HEK293 (cell line): Measurements from ENCODE around the gene UST.

Source experiments
- CTCF ChIA-PET: fragments of 350-600 bp; formaldehyde crosslinking; extraction: SDS; loops from one replicate; lab custom pipeline; 2021; ENCODE audit warnings: antibody characterized with exemption; lab: Yijun Ruan, JAX
- POLR2A ChIA-PET: fragments of 300-600 bp; formaldehyde crosslinking; extraction: SDS; loops from one replicate; lab custom pipeline; 2020; ENCODE audit warnings: antibody characterized with exemption, inconsistent platforms; lab: Yijun Ruan, JAX
- H3K27ac ChIP-seq: fragments of 200-500 bp; sonication (Bioruptor generic); 2 replicates; pipeline ENCODE4 v1.5.1; 2014; ENCODE audit warnings: low read depth, low read length, control low read depth, inconsistent platforms; ENCODE audit errors: extremely low read depth
- H3K36me3 ChIP-seq, 2 experiments: fragments of 200-500 bp in 1 of 2; sonication (Bioruptor generic) in 1 of 2; 1 replicate in 1 of 2; 2 replicates in 1 of 2; pipeline ENCODE4 v1.5.1; 2014 to 2017; ENCODE audit warnings: inconsistent platforms in 2 of 2, low read length in 2 of 2; ENCODE audit not compliant: control insufficient read depth in 2 of 2, insufficient read depth in 1 of 2
- H3K4me1 ChIP-seq: fragments of 200-500 bp; sonication (Bioruptor generic); 2 replicates; pipeline ENCODE4 v1.5.1; 2014; ENCODE audit warnings: mild to moderate bottlenecking, low read length, inconsistent platforms; ENCODE audit not compliant: control insufficient read depth, insufficient read depth
- H3K4me3 ChIP-seq: 2 replicates; pipeline ENCODE4 v1.5.1; 2011; ENCODE audit warnings: low read depth, mild to moderate bottlenecking, control low read depth, low read length, moderate library complexity
- H3K9me3 ChIP-seq: fragments of 200-500 bp; sonication (Bioruptor generic); 2 replicates; pipeline ENCODE4 v1.5.1; 2014; ENCODE audit warnings: low read depth, low read length, inconsistent platforms; ENCODE audit not compliant: control insufficient read depth, insufficient read depth
- HIC1 ChIP-seq: fragments of 450-650 bp; formaldehyde crosslinking; IDR thresholded peaks from 2 replicates; pipeline ENCODE4 v1.5.1; 2016; ENCODE audit warnings: missing biosample characterization, missing genetic modification characterization
- PRDM10 ChIP-seq: fragments of 450-650 bp; formaldehyde crosslinking; IDR thresholded peaks from 2 replicates; pipeline ENCODE4 v1.5.1; 2016; ENCODE audit warnings: missing biosample characterization, missing genetic modification characterization
- SCRT1 ChIP-seq: fragments of 450-650 bp; formaldehyde crosslinking; IDR thresholded peaks from 2 replicates; pipeline ENCODE4 v1.5.1; 2016; ENCODE audit warnings: missing biosample characterization, missing genetic modification characterization, borderline replicate concordance
- SCRT2 ChIP-seq: fragments of 450-650 bp; formaldehyde crosslinking; IDR thresholded peaks from 2 replicates; pipeline ENCODE4 v1.5.1; 2016; ENCODE audit warnings: missing biosample characterization, missing genetic modification characterization
- TCF7L2 ChIP-seq: IDR thresholded peaks from 2 replicates; pipeline ENCODE4 v1.6.1; 2011; ENCODE audit warnings: low read depth, mild to moderate bottlenecking, inconsistent platforms, low read length, moderate library complexity, borderline replicate concordance
- TRIM28 ChIP-seq: IDR thresholded peaks from 2 replicates; pipeline ENCODE4 v1.6.1; 2011; ENCODE audit warnings: low read length, control low read depth, borderline replicate concordance
- WT1 ChIP-seq: fragments of 450-650 bp; formaldehyde crosslinking; IDR thresholded peaks from 2 replicates; pipeline ENCODE4 v1.5.1; 2016; ENCODE audit warnings: missing biosample characterization, missing genetic modification characterization
- ZBTB17 ChIP-seq: fragments of 450-650 bp; formaldehyde crosslinking; IDR thresholded peaks from 2 replicates; pipeline ENCODE4 v1.5.1; 2016; ENCODE audit warnings: missing biosample characterization, missing genetic modification characterization
- ZBTB20 ChIP-seq: fragments of 450-650 bp; formaldehyde crosslinking; IDR thresholded peaks from 2 replicates; pipeline ENCODE4 v1.5.1; 2016; ENCODE audit warnings: missing biosample characterization, missing genetic modification characterization
- ZBTB26 ChIP-seq: fragments of 450-650 bp; formaldehyde crosslinking; optimal IDR thresholded peaks from 2 replicates; pipeline ENCODE3; 2016; ENCODE audit warnings: missing biosample characterization, mild to moderate bottlenecking, missing genetic modification characterization
- ZFHX2 ChIP-seq: fragments of 450-650 bp; formaldehyde crosslinking; conservative IDR thresholded peaks from 2 replicates; pipeline ENCODE4 v1.5.1; 2016; ENCODE audit warnings: missing biosample characterization, missing genetic modification characterization
- ZNF426 ChIP-seq: fragments of 450-650 bp; formaldehyde crosslinking; IDR thresholded peaks from 2 replicates; pipeline ENCODE4 v1.5.1; 2017; ENCODE audit warnings: missing biosample characterization, missing genetic modification characterization, mild to moderate bottlenecking, inconsistent platforms, moderate library complexity
- ZNF558 ChIP-seq: fragments of 450-650 bp; formaldehyde crosslinking; IDR thresholded peaks from 2 replicates; pipeline ENCODE4 v1.5.1; 2016; ENCODE audit warnings: missing biosample characterization, missing genetic modification characterization
- ZNF623 ChIP-seq: fragments of 450-650 bp; formaldehyde crosslinking; IDR thresholded peaks from 2 replicates; pipeline ENCODE4 v1.5.1; 2016; ENCODE audit warnings: missing biosample characterization, missing genetic modification characterization

UST gene

GRCh38 chr6:149059557-149059956, 312.7 kb downstream of the UST start:
- no peak overlapping the region for H3K27ac ChIP-seq
- no peaks in the 10 kb centered on the region for H3K9me3 ChIP-seq
- CTCF ChIA-PET, result interaction anchor here (0.5 kb wide), 1 partner anchor 27 kb away, joined by 4 read pairs; no protein-coding TSS in a partner anchor
- no peaks in the 10 kb centered on the region for H3K36me3 ChIP-seq
- POLR2A ChIA-PET, result no interaction called here
- no peak overlapping the region for H3K4me3 ChIP-seq
- peaks cover 40% of the 10 kb centered on the region for H3K4me1 ChIP-seq
- TF ChIP-seq ZFHX2, result peak; percentile 41
- no peak for TF ChIP-seq ZNF623 (tag by site-specific recombination)

GRCh38 chr6:149060300-149060984, 313.6 kb downstream of the UST start:
- TF ChIP-seq ZNF558 (tag by site-specific recombination) (no peak), SCRT1 (tag by site-specific recombination) (peak; percentile 74; the same call in 1 of the 2 replicates), ZBTB26 (tag by site-specific recombination) (no peak), ZNF426 (tag by site-specific recombination) (no peak), TCF7L2 (peak; percentile 86), SCRT2 (tag by site-specific recombination) (peak; percentile 95), ZBTB20 (peak; percentile 83), WT1 (peak; percentile 84), HIC1 (tag by site-specific recombination) (0 out of 2 replicates have a peak, but pooled peaks have one; percentile 18), PRDM10 (tag by site-specific recombination) (peak; percentile 69), TRIM28 (peak; percentile 76), ZBTB17 (tag by site-specific recombination) (peak; percentile 46)
- H3K36me3 ChIP-seq, result no peaks in the 10 kb centered on the region
- ChIA-PET POLR2A (no interaction called here), CTCF (interaction anchor here (1.2 to 1.9 kb wide), 2 partner anchors 32 to 33 kb away, joined by 4 to 7 read pairs; no protein-coding TSS in a partner anchor)
- peaks cover 39% of the 10 kb centered on the region for H3K4me1 ChIP-seq
- H3K9me3 ChIP-seq, result no peaks in the 10 kb centered on the region
- H3K4me3 ChIP-seq, result no peak overlapping the region
- peak overlapping the region; percentile 46; the same call in 1 of the 2 replicates for H3K27ac ChIP-seq
